ENCODE data around the gene WDR46. TPM values are rescaled to one million over a fixed set of nuclear protein-coding genes. Genes with fewer than 3 reads are reported as not detected.
A peak's percentile ranks its signal among the peaks of the same experiment; 100 is the strongest.

Gene WDR46
- total and polyA plus RNA-seq, 2 of the 13 experiments (the other 11 are each of a cell fraction or from before 2014, with no cell fraction given): 47.4 to 105 TPM

DNA sequence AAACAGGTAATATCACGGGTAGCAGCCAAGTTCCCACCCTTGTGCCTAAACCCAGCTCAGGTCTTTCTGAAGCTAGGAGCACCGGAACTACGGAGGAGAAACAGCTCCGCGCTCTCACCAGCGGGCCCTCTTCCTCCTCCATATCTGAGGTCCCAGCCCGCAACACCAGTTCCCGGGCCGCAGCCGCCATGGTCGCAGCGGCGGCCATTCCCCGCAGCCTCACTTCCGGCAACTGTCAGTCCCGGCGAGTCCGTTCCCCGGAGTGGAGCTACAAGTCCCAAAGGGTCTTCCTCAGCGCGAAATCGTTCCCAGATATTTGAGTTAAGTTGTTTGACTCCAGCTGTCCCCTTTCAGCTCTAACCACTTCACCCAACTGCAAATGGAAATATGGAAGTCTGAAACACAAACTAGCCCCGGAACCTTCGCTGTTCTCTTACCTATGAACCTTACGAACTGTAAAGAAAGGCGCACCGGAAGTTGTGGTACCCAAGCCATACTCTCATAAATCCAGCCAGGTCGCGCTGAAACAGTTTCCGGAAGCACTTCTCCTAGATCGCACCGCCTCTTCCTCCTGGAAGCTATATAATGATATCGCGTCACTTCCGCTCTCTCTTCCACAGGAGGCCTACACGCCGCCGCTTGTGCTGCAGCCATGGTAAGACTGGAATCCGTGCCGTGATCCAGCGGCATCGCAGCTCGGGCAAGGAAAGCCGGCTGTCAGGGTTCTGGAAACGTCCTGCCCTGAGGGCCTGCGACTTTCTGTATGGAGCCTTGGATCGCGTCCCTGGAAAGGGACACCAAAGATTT, 17.4 kb downstream of the WDR46 start, which contains the start of the genes RPS18 and VPS52 (continued):
- TF ChIP-seq, protein P1, sequence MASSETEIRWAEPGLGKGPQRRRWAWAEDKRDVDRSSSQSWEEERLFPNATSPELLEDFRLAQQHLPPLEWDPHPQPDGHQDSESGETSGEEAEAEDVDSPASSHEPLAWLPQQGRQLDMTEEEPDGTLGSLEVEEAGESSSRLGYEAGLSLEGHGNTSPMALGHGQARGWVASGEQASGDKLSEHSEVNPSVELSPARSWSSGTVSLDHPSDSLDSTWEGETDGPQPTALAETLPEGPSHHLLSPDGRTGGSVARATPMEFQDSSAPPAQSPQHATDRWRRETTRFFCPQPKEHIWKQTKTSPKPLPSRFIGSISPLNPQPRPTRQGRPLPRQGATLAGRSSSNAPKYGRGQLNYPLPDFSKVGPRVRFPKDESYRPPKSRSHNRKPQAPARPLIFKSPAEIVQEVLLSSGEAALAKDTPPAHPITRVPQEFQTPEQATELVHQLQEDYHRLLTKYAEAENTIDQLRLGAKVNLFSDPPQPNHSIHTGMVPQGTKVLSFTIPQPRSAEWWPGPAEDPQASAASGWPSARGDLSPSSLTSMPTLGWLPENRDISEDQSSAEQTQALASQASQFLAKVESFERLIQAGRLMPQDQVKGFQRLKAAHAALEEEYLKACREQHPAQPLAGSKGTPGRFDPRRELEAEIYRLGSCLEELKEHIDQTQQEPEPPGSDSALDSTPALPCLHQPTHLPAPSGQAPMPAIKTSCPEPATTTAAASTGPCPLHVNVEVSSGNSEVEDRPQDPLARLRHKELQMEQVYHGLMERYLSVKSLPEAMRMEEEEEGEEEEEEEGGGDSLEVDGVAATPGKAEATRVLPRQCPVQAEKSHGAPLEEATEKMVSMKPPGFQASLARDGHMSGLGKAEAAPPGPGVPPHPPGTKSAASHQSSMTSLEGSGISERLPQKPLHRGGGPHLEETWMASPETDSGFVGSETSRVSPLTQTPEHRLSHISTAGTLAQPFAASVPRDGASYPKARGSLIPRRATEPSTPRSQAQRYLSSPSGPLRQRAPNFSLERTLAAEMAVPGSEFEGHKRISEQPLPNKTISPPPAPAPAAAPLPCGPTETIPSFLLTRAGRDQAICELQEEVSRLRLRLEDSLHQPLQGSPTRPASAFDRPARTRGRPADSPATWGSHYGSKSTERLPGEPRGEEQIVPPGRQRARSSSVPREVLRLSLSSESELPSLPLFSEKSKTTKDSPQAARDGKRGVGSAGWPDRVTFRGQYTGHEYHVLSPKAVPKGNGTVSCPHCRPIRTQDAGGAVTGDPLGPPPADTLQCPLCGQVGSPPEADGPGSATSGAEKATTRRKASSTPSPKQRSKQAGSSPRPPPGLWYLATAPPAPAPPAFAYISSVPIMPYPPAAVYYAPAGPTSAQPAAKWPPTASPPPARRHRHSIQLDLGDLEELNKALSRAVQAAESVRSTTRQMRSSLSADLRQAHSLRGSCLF (CRISPR knock-in tag; IDR thresholded peaks at IDR 0.05; ENCODE audit: borderline replicate concordance): peak; percentile 84; the same call in 1 of the 2 replicates
- peak in 1 of 2 experiments; percentile 95; a peak in 2 of 4 replicates for TF ChIP-seq KLF16 (CRISPR knock-in tag; IDR thresholded peaks at IDR 0.05)
- TF ChIP-seq ZNF441 (CRISPR knock-in tag; IDR thresholded peaks at IDR 0.05; ENCODE audit: borderline replicate concordance): peak; percentile 45
- TF ChIP-seq, protein P2, sequence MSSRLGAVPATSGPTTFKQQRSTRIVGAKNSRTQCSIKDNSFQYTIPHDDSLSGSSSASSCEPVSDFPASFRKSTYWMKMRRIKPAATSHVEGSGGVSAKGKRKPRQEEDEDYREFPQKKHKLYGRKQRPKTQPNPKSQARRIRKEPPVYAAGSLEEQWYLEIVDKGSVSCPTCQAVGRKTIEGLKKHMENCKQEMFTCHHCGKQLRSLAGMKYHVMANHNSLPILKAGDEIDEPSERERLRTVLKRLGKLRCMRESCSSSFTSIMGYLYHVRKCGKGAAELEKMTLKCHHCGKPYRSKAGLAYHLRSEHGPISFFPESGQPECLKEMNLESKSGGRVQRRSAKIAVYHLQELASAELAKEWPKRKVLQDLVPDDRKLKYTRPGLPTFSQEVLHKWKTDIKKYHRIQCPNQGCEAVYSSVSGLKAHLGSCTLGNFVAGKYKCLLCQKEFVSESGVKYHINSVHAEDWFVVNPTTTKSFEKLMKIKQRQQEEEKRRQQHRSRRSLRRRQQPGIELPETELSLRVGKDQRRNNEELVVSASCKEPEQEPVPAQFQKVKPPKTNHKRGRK (CRISPR knock-in tag; IDR thresholded peaks at IDR 0.05): no peak
- TF ChIP-seq ZNF232 (CRISPR knock-in tag; IDR thresholded peaks at IDR 0.05; ENCODE audit: borderline replicate concordance): peak; percentile 91; the same call in 1 of the 2 replicates
- peak; percentile 79 for TF ChIP-seq ZNF709 (CRISPR knock-in tag; IDR thresholded peaks at IDR 0.05)
- TF ChIP-seq ZNF773 (CRISPR knock-in tag; IDR thresholded peaks at IDR 0.05; ENCODE audit: borderline replicate concordance): peak; percentile 73; the same call in 1 of the 2 replicates
- TF ChIP-seq, protein P3, sequence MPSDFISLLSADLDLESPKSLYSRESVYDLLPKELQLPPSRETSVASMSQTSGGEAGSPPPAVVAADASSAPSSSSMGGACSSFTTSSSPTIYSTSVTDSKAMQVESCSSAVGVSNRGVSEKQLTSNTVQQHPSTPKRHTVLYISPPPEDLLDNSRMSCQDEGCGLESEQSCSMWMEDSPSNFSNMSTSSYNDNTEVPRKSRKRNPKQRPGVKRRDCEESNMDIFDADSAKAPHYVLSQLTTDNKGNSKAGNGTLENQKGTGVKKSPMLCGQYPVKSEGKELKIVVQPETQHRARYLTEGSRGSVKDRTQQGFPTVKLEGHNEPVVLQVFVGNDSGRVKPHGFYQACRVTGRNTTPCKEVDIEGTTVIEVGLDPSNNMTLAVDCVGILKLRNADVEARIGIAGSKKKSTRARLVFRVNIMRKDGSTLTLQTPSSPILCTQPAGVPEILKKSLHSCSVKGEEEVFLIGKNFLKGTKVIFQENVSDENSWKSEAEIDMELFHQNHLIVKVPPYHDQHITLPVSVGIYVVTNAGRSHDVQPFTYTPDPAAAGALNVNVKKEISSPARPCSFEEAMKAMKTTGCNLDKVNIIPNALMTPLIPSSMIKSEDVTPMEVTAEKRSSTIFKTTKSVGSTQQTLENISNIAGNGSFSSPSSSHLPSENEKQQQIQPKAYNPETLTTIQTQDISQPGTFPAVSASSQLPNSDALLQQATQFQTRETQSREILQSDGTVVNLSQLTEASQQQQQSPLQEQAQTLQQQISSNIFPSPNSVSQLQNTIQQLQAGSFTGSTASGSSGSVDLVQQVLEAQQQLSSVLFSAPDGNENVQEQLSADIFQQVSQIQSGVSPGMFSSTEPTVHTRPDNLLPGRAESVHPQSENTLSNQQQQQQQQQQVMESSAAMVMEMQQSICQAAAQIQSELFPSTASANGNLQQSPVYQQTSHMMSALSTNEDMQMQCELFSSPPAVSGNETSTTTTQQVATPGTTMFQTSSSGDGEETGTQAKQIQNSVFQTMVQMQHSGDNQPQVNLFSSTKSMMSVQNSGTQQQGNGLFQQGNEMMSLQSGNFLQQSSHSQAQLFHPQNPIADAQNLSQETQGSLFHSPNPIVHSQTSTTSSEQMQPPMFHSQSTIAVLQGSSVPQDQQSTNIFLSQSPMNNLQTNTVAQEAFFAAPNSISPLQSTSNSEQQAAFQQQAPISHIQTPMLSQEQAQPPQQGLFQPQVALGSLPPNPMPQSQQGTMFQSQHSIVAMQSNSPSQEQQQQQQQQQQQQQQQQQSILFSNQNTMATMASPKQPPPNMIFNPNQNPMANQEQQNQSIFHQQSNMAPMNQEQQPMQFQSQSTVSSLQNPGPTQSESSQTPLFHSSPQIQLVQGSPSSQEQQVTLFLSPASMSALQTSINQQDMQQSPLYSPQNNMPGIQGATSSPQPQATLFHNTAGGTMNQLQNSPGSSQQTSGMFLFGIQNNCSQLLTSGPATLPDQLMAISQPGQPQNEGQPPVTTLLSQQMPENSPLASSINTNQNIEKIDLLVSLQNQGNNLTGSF (CRISPR knock-in tag; IDR thresholded peaks at IDR 0.05): peak; percentile 73
- TF ChIP-seq, protein P4, sequence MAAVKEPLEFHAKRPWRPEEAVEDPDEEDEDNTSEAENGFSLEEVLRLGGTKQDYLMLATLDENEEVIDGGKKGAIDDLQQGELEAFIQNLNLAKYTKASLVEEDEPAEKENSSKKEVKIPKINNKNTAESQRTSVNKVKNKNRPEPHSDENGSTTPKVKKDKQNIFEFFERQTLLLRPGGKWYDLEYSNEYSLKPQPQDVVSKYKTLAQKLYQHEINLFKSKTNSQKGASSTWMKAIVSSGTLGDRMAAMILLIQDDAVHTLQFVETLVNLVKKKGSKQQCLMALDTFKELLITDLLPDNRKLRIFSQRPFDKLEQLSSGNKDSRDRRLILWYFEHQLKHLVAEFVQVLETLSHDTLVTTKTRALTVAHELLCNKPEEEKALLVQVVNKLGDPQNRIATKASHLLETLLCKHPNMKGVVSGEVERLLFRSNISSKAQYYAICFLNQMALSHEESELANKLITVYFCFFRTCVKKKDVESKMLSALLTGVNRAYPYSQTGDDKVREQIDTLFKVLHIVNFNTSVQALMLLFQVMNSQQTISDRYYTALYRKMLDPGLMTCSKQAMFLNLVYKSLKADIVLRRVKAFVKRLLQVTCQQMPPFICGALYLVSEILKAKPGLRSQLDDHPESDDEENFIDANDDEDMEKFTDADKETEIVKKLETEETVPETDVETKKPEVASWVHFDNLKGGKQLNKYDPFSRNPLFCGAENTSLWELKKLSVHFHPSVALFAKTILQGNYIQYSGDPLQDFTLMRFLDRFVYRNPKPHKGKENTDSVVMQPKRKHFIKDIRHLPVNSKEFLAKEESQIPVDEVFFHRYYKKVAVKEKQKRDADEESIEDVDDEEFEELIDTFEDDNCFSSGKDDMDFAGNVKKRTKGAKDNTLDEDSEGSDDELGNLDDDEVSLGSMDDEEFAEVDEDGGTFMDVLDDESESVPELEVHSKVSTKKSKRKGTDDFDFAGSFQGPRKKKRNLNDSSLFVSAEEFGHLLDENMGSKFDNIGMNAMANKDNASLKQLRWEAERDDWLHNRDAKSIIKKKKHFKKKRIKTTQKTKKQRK (IDR thresholded peaks at IDR 0.05; ENCODE audit: low read length): no peak
- TF ChIP-seq, protein P5, sequence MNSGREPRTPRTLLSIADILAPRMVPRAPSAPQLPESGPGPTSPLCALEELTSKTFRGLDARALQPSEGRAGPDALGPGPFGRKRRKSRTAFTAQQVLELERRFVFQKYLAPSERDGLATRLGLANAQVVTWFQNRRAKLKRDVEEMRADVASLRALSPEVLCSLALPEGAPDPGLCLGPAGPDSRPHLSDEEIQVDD (CRISPR knock-in tag; IDR thresholded peaks at IDR 0.05; ENCODE audit: borderline replicate concordance): no peak; the same call in 1 of the 2 replicates
- TF ChIP-seq ZNF792 (CRISPR knock-in tag; IDR thresholded peaks at IDR 0.05): peak; percentile 84; the same call in 1 of the 2 replicates
